T-cell (primary cell): Measurements from ENCODE around the gene HNRNPA1L2. TPM values are rescaled to one million over a fixed set of nuclear protein-coding genes. Genes with fewer than 3 reads are reported as not detected.
"Not testable (repeated sequence)": the region's sequence is repeated elsewhere in the genome, so short reads cannot be mapped to it uniquely, and the experiment has no call there.

ENCODE experiments used
- ATAC-seq, 4 experiments: fragments of 200-7000 bp in 3 of 4; fragments of 150-1000 bp in 1 of 4; cut with Tn5 transposase; replicated peaks in 1 of 4; 1 replicate in 3 of 4; 2 replicates in 1 of 4; pipeline ENCODE4 v1.10.0; 2021; ENCODE audit warnings: moderate library complexity in 3 of 4, mild to moderate bottlenecking in 2 of 4, moderate number of reproducible peaks in 1 of 4
- CTCF ChIA-PET, 2 donors: fragments of 300-600 bp; sonication (Branson Sonifier 250); formaldehyde crosslinking; loops; one replicate each; lab custom pipeline; 2022; ENCODE audit warnings: antibody characterized with exemption in 2 of 2; lab: Charles Lee
- POLR2A ChIA-PET, 2 donors: fragments of 300-600 bp; sonication (Branson Sonifier 250); formaldehyde crosslinking; loops; one replicate each; lab custom pipeline; 2022; ENCODE audit warnings: antibody characterized with exemption in 2 of 2; lab: Charles Lee
- DNase-seq, 35 experiments: peaks; one replicate each; pipeline versions ENCODE4 v3.0.0 to v3.0.0-alpha.2; 2013 to 2023
- H3K27ac ChIP-seq: one replicate; pipeline ENCODE4 v1.5.1; 2013; ENCODE audit warnings: low read length
- H3K27me3 ChIP-seq, 2 experiments: replicated peaks in 1 of 2; 1 replicate in 1 of 2; 2 replicates in 1 of 2; pipeline versions ENCODE4 v1.6.1 to v1.7.0; 2013; ENCODE audit warnings: low read length in 1 of 2, mixed read lengths in 1 of 2; ENCODE audit not compliant: control insufficient read depth in 2 of 2, insufficient read depth in 2 of 2; ENCODE audit errors: extremely low read depth in 1 of 2
- H3K36me3 ChIP-seq, 2 donors: 1 replicate in 1 of 2; 2 replicates in 1 of 2; pipeline versions ENCODE4 v1.6.1 to v1.7.0; 2013; ENCODE audit warnings: low read length in 1 of 2; ENCODE audit not compliant: control insufficient read depth in 2 of 2, insufficient read depth in 1 of 2; ENCODE audit errors: extremely low read depth in 1 of 2
- H3K4me1 ChIP-seq, 2 experiments: 1 replicate in 1 of 2; 2 replicates in 1 of 2; pipeline versions ENCODE4 v1.6.1 to v1.7.0; 2013; ENCODE audit warnings: low read length in 2 of 2, mixed read lengths in 1 of 2; ENCODE audit not compliant: insufficient read depth in 2 of 2, control insufficient read depth in 1 of 2; ENCODE audit errors: extremely low read depth in 1 of 2
- H3K4me3 ChIP-seq, 2 donors: 1 replicate in 1 of 2; 2 replicates in 1 of 2; pipeline versions ENCODE4 v1.5.1 to v1.7.0; 2013; ENCODE audit warnings: mild to moderate bottlenecking in 2 of 2, low read length in 1 of 2, moderate library complexity in 1 of 2; ENCODE audit not compliant: control insufficient read depth in 1 of 2; ENCODE audit errors: extremely low read depth in 1 of 2
- H3K9me3 ChIP-seq: 2 replicates; pipeline ENCODE4 v1.7.0; 2013
- H3K27ac Mint-ChIP-seq, 2 donors: one replicate each; pipeline ENCODE4 v1.8.0; 2020 to 2021; ENCODE audit warnings: mild to moderate bottlenecking in 2 of 2, mixed read lengths in 2 of 2
- H3K27me3 Mint-ChIP-seq, 2 donors: one replicate each; pipeline ENCODE4 v1.8.0; 2021 to 2022; ENCODE audit warnings: mixed read lengths in 2 of 2
- H3K36me3 Mint-ChIP-seq: one replicate; pipeline ENCODE4 v1.8.0; 2021; ENCODE audit warnings: mixed read lengths
- H3K4me1 Mint-ChIP-seq, 3 donors: one replicate each; pipeline ENCODE4 v1.8.0; 2020 to 2022; ENCODE audit warnings: mixed read lengths in 3 of 3, mild to moderate bottlenecking in 1 of 3
- H3K4me3 Mint-ChIP-seq, 3 donors: one replicate each; pipeline ENCODE4 v1.8.0; 2020 to 2022; ENCODE audit warnings: mild to moderate bottlenecking in 3 of 3, mixed read lengths in 3 of 3, moderate library complexity in 3 of 3
- H3K9me3 Mint-ChIP-seq, 3 donors: one replicate each; pipeline ENCODE4 v1.8.0; 2020 to 2022; ENCODE audit warnings: mixed read lengths in 3 of 3
- WGBS: methylation state at CpG from one replicate; pipeline ENCODE4 v1.1.5; 2013; ENCODE audit warnings: missing lambda C conversion rate; ENCODE audit not compliant: insufficient coverage; 5-methylcytosine and 5-hydroxymethylcytosine counted together
- total RNA-seq, 35 experiments: library from RNA in 6 of 35; stranded (reverse) in 6 of 35; fragments of 120-200 nt in 1 of 35; gene quantifications; one replicate each; pipeline versions ENCODE4 v1.2.1 to v1.2.4 and lab custom pipeline; 2013 to 2026

Gene HNRNPA1L2
- total RNA-seq, 5 donors from 2014 or later (not counting 1 experiment from before 2014, with no cell fraction given), result 14.0 to 17.1 (median 15.9) TPM

GRCh38 chr13:52631083-52631690 is 11.0 kb upstream of the HNRNPA1L2 start:
- H3K36me3 Mint-ChIP-seq, result peaks cover 45% of the 10 kb centered on the region

GRCh38 chr13:52638666-52639328 is 3.4 kb upstream of the HNRNPA1L2 start:
- Histone ChIP-seq H3K27me3 (no peaks in the 10 kb centered on the region), H3K4me3 (no peak overlapping the region), H3K36me3 (peaks cover 0 to 37% of the 10 kb centered on the region in 2 donors), H3K9me3 (no peaks in the 10 kb centered on the region), H3K4me1 (no peaks in the 10 kb centered on the region), H3K27ac (no peak overlapping the region)
- 83% methylated on average over 2 of the region's 5 CpGs for WGBS
- ATAC-seq, result no peak
- no peaks in the 10 kb centered on the region for H3K4me1 Mint-ChIP-seq
- H3K27ac Mint-ChIP-seq, result no peak overlapping the region
- H3K36me3 Mint-ChIP-seq, result peaks cover 55% of the 10 kb centered on the region
- ChIA-PET POLR2A (no interaction called here), CTCF (interaction anchor here in 1 of 2 donors (0.9 kb wide), 1 partner anchor 26 kb away, joined by 3 read pairs; no protein-coding TSS in a partner anchor)
- H3K27me3 Mint-ChIP-seq, result no peaks in the 10 kb centered on the region
- no peak overlapping the region for H3K4me3 Mint-ChIP-seq
- no peaks in the 10 kb centered on the region for H3K9me3 Mint-ChIP-seq
- DNase-seq, result no peak

More at GRCh38 chr13:52631083-52631690, 11.0 kb upstream of the HNRNPA1L2 start:
- H3K4me3 Mint-ChIP-seq, H3K4me1 ChIP-seq, H3K4me1 Mint-ChIP-seq, H3K27me3 Mint-ChIP-seq, CTCF ChIA-PET, DNase-seq, H3K27ac Mint-ChIP-seq, ATAC-seq, H3K27me3 ChIP-seq, POLR2A ChIA-PET, H3K9me3 Mint-ChIP-seq, H3K4me3 ChIP-seq, H3K9me3 ChIP-seq, H3K27ac ChIP-seq: not testable (repeated sequence)
- WGBS, result 17% methylated on average over 1 of the region's 7 CpGs
- H3K36me3 ChIP-seq, result peaks cover 0 to 35% of the 10 kb centered on the region in 2 donors

GRCh38 chr13:52644108-52644507 is 1.9 kb downstream of the HNRNPA1L2 start:
- ChIA-PET POLR2A (no interaction called here), CTCF (no interaction called here)
- Histone ChIP-seq H3K36me3 (peaks cover 0 to 30% of the 10 kb centered on the region in 2 donors), H3K4me1 (no peaks in the 10 kb centered on the region), H3K9me3 (no peaks in the 10 kb centered on the region), H3K4me3 (no peak overlapping the region), H3K27ac (no peak overlapping the region), H3K27me3 (no peaks in the 10 kb centered on the region)
- H3K27ac Mint-ChIP-seq, result no peak overlapping the region
- 100% methylated on average over 2 of the region's 3 CpGs for WGBS
- no peaks in the 10 kb centered on the region for H3K4me1 Mint-ChIP-seq
- H3K9me3 Mint-ChIP-seq, result no peaks in the 10 kb centered on the region
- H3K4me3 Mint-ChIP-seq, result no peak overlapping the region
- DNase-seq (no peak), ATAC-seq (no peak)
- peaks cover 44% of the 10 kb centered on the region for H3K36me3 Mint-ChIP-seq
- no peaks in the 10 kb centered on the region for H3K27me3 Mint-ChIP-seq

- Mint-ChIP-seq H3K4me3 (no peak overlapping the region), H3K36me3 (peaks cover 29% of the 10 kb centered on the region), H3K27ac (no peak overlapping the region), H3K27me3 (no peaks in the 10 kb centered on the region), H3K9me3 (no peaks in the 10 kb centered on the region), H3K4me1 (peaks cover 9 to 14% (median 14%) of the 10 kb centered on the region in 3 donors)
- ChIA-PET CTCF (interaction anchor here in 1 of 2 donors (0.9 kb wide), 1 partner anchor 25 kb away, joined by 4 read pairs; no protein-coding TSS in a partner anchor), POLR2A (no interaction called here)
- Histone ChIP-seq H3K4me1 (peaks cover 7 to 10% of the 10 kb centered on the region in 2 experiments), H3K9me3 (no peaks in the 10 kb centered on the region), H3K36me3 (peaks cover 0 to 9% of the 10 kb centered on the region in 2 donors), H3K27ac (no peak overlapping the region), H3K4me3 (no peak overlapping the region), H3K27me3 (no peaks in the 10 kb centered on the region)
- DNase-seq (no peak), ATAC-seq (no peak)
Observed at GRCh38 chr13:52646967-52647366, 4.7 kb downstream of the HNRNPA1L2 start.

GRCh38 chr13:52650731-52651130 is 8.5 kb downstream of the HNRNPA1L2 start:
- H3K4me3 Mint-ChIP-seq, result no peak overlapping the region
- H3K36me3 ChIP-seq, result peaks cover 0 to 2% of the 10 kb centered on the region in 2 donors
- ChIA-PET CTCF (no interaction called here), POLR2A (no interaction called here)
- H3K9me3 ChIP-seq, result no peaks in the 10 kb centered on the region
- H3K27ac ChIP-seq, result no peak overlapping the region
- H3K27ac Mint-ChIP-seq, result peak overlapping the region in 1 of 2 donors; percentile 78
- 100% methylated on average over 1 of the region's 6 CpGs for WGBS
- H3K4me1 ChIP-seq, result peaks cover 18 to 22% of the 10 kb centered on the region in 2 experiments
- no peak overlapping the region for H3K4me3 ChIP-seq
- H3K36me3 Mint-ChIP-seq, result peaks cover 14% of the 10 kb centered on the region
- no peaks in the 10 kb centered on the region for H3K9me3 Mint-ChIP-seq
- no peaks in the 10 kb centered on the region for H3K27me3 ChIP-seq
- ATAC-seq, result no peak
- H3K4me1 Mint-ChIP-seq, result peaks cover 9 to 14% (median 14%) of the 10 kb centered on the region in 3 donors
- no peaks in the 10 kb centered on the region for H3K27me3 Mint-ChIP-seq
- no peak for DNase-seq

GRCh38 chr13:52651897-52652195 is 9.6 kb downstream of the HNRNPA1L2 start:
- H3K27ac ChIP-seq, result peak overlapping the region; percentile 89

More at GRCh38 chr13:52651897-52652195, 9.6 kb downstream of the HNRNPA1L2 start:
- Mint-ChIP-seq H3K27me3 (no peaks in the 10 kb centered on the region), H3K36me3 (peaks cover 14% of the 10 kb centered on the region), H3K4me3 (no peak overlapping the region), H3K4me1 (peaks cover 9 to 14% (median 14%) of the 10 kb centered on the region in 3 donors), H3K27ac (no peak overlapping the region), H3K9me3 (no peaks in the 10 kb centered on the region)
- peaks cover 18 to 22% of the 10 kb centered on the region in 2 experiments for H3K4me1 ChIP-seq
- H3K4me3 ChIP-seq, result peak overlapping the region; percentile 80
- H3K27me3 ChIP-seq, result no peaks in the 10 kb centered on the region
- no peaks in the 10 kb centered on the region for H3K9me3 ChIP-seq
- no peak for DNase-seq
- ATAC-seq, result no peak
- H3K36me3 ChIP-seq, result peaks cover 0 to 6% of the 10 kb centered on the region in 2 donors
- WGBS, result 0% methylated on average over 3 of the region's 7 CpGs
- CTCF ChIA-PET, result interaction anchor here (0.6 to 3.6 kb wide), 7 partner anchors 11 to 246 kb away, joined by 3 to 40 read pairs (median 7); partner anchors contain the start of gene THSD1 (in 1 of the 2)
- POLR2A ChIA-PET, result interaction anchor here in 1 of 2 donors (0.6 to 1.8 kb wide), 2 partner anchors 35 to 903 kb away, joined by 3 to 10 read pairs; no protein-coding TSS in a partner anchor
